H1 (cell line): ENCODE measurements around the gene CACNA2D4. TPM values are rescaled to one million over a fixed set of nuclear protein-coding genes. Genes with fewer than 3 reads are reported as not detected.

Experiments used
- CTCF ChIA-PET: fragments of 300-600 bp; sonication (Branson Sonifier 250); formaldehyde crosslinking; loops from one replicate; lab custom pipeline; 2021; ENCODE audit not compliant: partially characterized antibody; lab: Charles Lee
- POLR2A ChIA-PET: fragments of 300-600 bp; sonication (Branson Sonifier 250); formaldehyde crosslinking; loops from one replicate; lab custom pipeline; 2021; ENCODE audit warnings: inconsistent platforms; ENCODE audit not compliant: partially characterized antibody; lab: Charles Lee
- DNase-seq, 2 experiments: peaks; one replicate each; pipeline versions ENCODE4 v3.0.0 to v3.0.0-alpha.2; 2010 to 2022; ENCODE audit warnings: low spot score in 2 of 2, low read depth in 1 of 2, mixed read lengths in 1 of 2
- FAIRE-seq: peaks from 2 replicates; lab custom pipeline; 2011; peaks lifted over from hg19 to GRCh38; lab: Jason Lieb, UNC
- H2AFZ ChIP-seq: 2 replicates; pipeline ENCODE4 v1.8.1; 2012; ENCODE audit warnings: low read length, inconsistent platforms
- H2AK5ac ChIP-seq: 2 replicates; pipeline ENCODE4 v1.6.1; 2013; ENCODE audit warnings: low read depth, low read length
- H2BK120ac ChIP-seq: replicated peaks from 2 replicates; pipeline ENCODE3; 2013; ENCODE audit warnings: low read depth, low read length, inconsistent platforms
- H2BK12ac ChIP-seq: 2 replicates; pipeline ENCODE4 v1.6.1; 2013; ENCODE audit warnings: low read depth, low read length
- H2BK15ac ChIP-seq: 2 replicates; pipeline ENCODE4 v1.6.1; 2013; ENCODE audit warnings: low read length
- H2BK20ac ChIP-seq: 2 replicates; pipeline ENCODE4 v1.6.1; 2013; ENCODE audit warnings: low read length
- H2BK5ac ChIP-seq: 2 replicates; pipeline ENCODE4 v1.6.1; 2013; ENCODE audit warnings: low read depth, low read length
- H3K14ac ChIP-seq: 2 replicates; pipeline ENCODE4 v1.6.1; 2013; ENCODE audit warnings: inconsistent platforms; ENCODE audit not compliant: insufficient read length
- H3K18ac ChIP-seq: 2 replicates; pipeline ENCODE4 v1.6.1; 2013; ENCODE audit warnings: low read length; ENCODE audit errors: extremely low read depth
- H3K23ac ChIP-seq: 2 replicates; pipeline ENCODE4 v1.6.1; 2013; ENCODE audit warnings: inconsistent platforms; ENCODE audit not compliant: insufficient read length
- H3K23me2 ChIP-seq: 2 replicates; pipeline ENCODE4 v1.6.1; 2013; ENCODE audit warnings: low read depth, low read length
- H3K27ac ChIP-seq: 2 replicates; pipeline ENCODE4 v1.6.1; 2011; ENCODE audit warnings: low read depth, low read length, inconsistent platforms
- H3K27me3 ChIP-seq, 4 experiments: replicated peaks in 1 of 4; 1 replicate in 1 of 4; 2 replicates in 3 of 4; pipeline versions ENCODE4 v1.6.1 to v1.8.1; 2011 to 2013; ENCODE audit warnings: low read length in 3 of 4, mild to moderate bottlenecking in 3 of 4, inconsistent platforms in 2 of 4, mixed read lengths in 2 of 4, moderate library complexity in 1 of 4; ENCODE audit not compliant: control insufficient read depth in 3 of 4, insufficient read depth in 3 of 4; ENCODE audit errors: extremely low read depth in 1 of 4
- H3K36me3 ChIP-seq, 4 experiments: 2 replicates each; pipeline versions ENCODE4 v1.6.1 to v1.8.1; 2011 to 2013; ENCODE audit warnings: mild to moderate bottlenecking in 4 of 4, low read length in 3 of 4, moderate library complexity in 2 of 4, control low read depth in 1 of 4, inconsistent platforms in 1 of 4; ENCODE audit not compliant: insufficient read depth in 4 of 4, control insufficient read depth in 2 of 4
- H3K4ac ChIP-seq: replicated peaks from 2 replicates; pipeline ENCODE3; 2013; ENCODE audit warnings: low read length, low read depth, mixed read lengths, inconsistent platforms; ENCODE audit not compliant: insufficient read length
- H3K4me1 ChIP-seq, 4 experiments: replicated peaks in 1 of 4; 1 replicate in 1 of 4; 2 replicates in 3 of 4; pipeline versions ENCODE4 v1.6.1 to v1.8.1; 2011 to 2013; ENCODE audit warnings: low read length in 3 of 4, inconsistent platforms in 2 of 4, mixed read lengths in 1 of 4; ENCODE audit not compliant: insufficient read depth in 4 of 4, control insufficient read depth in 3 of 4
- H3K4me2 ChIP-seq, 2 experiments: 2 replicates each; pipeline versions ENCODE4 v1.6.1 to v1.8.1; 2011 to 2013; ENCODE audit warnings: low read depth in 2 of 2, low read length in 2 of 2, control low read depth in 1 of 2, inconsistent platforms in 1 of 2, mild to moderate bottlenecking in 1 of 2; ENCODE audit not compliant: insufficient read depth in 1 of 2
- H3K4me3 ChIP-seq, 4 experiments: fragments of 200-600, 300-600 bp in 1 of 4; sonication (generic), shearing (Covaris generic), sonication (Bioruptor Twin) in 1 of 4; 2 replicates each; pipeline versions ENCODE4 v1.5.1 to v1.8.1; 2011 to 2016; ENCODE audit warnings: low read length in 4 of 4, low read depth in 3 of 4, control low read depth in 2 of 4, inconsistent platforms in 2 of 4, mild to moderate bottlenecking in 2 of 4, mixed read lengths in 1 of 4, moderate library complexity in 1 of 4; ENCODE audit not compliant: insufficient read depth in 2 of 4; ENCODE audit errors: extremely low read depth in 1 of 4
- H3K56ac ChIP-seq: replicated peaks from 2 replicates; pipeline ENCODE3; 2013; ENCODE audit warnings: low read depth, mild to moderate bottlenecking, mixed read lengths, low read length, inconsistent platforms; ENCODE audit not compliant: insufficient read length
- H3K79me1 ChIP-seq: 2 replicates; pipeline ENCODE4 v1.6.1; 2013; ENCODE audit warnings: low read depth, low read length, control low read depth
- H3K79me2 ChIP-seq, 2 experiments: 2 replicates each; pipeline versions ENCODE4 v1.6.1 to v1.8.1; 2012 to 2013; ENCODE audit warnings: low read length in 2 of 2, mild to moderate bottlenecking in 2 of 2, inconsistent platforms in 1 of 2; ENCODE audit not compliant: insufficient read depth in 2 of 2, control insufficient read depth in 1 of 2
- H3K9ac ChIP-seq, 4 experiments: replicated peaks in 1 of 4; 1 replicate in 1 of 4; 2 replicates in 3 of 4; pipeline versions ENCODE4 v1.6.1 to v1.8.1; 2011 to 2013; ENCODE audit warnings: low read depth in 3 of 4, low read length in 3 of 4, control low read depth in 2 of 4, mild to moderate bottlenecking in 2 of 4, moderate library complexity in 2 of 4, inconsistent platforms in 1 of 4; ENCODE audit errors: extremely low read depth in 1 of 4
- H3K9me3 ChIP-seq, 2 experiments: 2 replicates each; pipeline versions ENCODE4 v1.6.1 to v1.8.1; 2012 to 2013; ENCODE audit warnings: mild to moderate bottlenecking in 2 of 2, moderate library complexity in 2 of 2, control low read depth in 1 of 2, inconsistent platforms in 1 of 2, low read depth in 1 of 2, low read length in 1 of 2, mixed read lengths in 1 of 2; ENCODE audit not compliant: insufficient read depth in 2 of 2
- H4K20me1 ChIP-seq, 2 experiments: replicated peaks in 1 of 2; 2 replicates each; pipeline versions ENCODE3 to v1.8.1; 2011 to 2013; ENCODE audit warnings: inconsistent platforms in 2 of 2, low read length in 2 of 2, mild to moderate bottlenecking in 1 of 2; ENCODE audit not compliant: insufficient read depth in 2 of 2, control insufficient read depth in 1 of 2
- H4K5ac ChIP-seq: 2 replicates; pipeline ENCODE4 v1.6.1; 2013; ENCODE audit warnings: low read length, low read depth, mixed read lengths, inconsistent platforms; ENCODE audit not compliant: insufficient read length
- H4K8ac ChIP-seq: 2 replicates; pipeline ENCODE4 v1.8.0; 2013; ENCODE audit warnings: mild to moderate bottlenecking, moderate library complexity, low read length, inconsistent platforms; ENCODE audit not compliant: insufficient read depth; ENCODE audit errors: extremely low read depth
- H4K91ac ChIP-seq: replicated peaks from 2 replicates; pipeline ENCODE3; 2013; ENCODE audit warnings: low read length, mixed read lengths, inconsistent platforms; ENCODE audit not compliant: insufficient read length
- SIRT6 ChIP-seq: IDR thresholded peaks from one replicate; pipeline ENCODE4 v1.7.1; 2012; ENCODE audit warnings: low read length, inconsistent platforms
- SIX5 ChIP-seq: IDR thresholded peaks from 2 replicates; pipeline ENCODE4 v1.6.1; 2011; ENCODE audit warnings: mild to moderate bottlenecking, low read depth, low read length
- WGBS, 2 experiments: shearing (Covaris generic) in 1 of 2; methylation state at CpG; one replicate each; pipeline versions ENCODE4 v1.1.6 to v1.1.7; 2013 to 2015; ENCODE audit warnings: low lambda C conversion rate in 2 of 2, mixed read lengths in 2 of 2, inconsistent platforms in 1 of 2, low coverage in 1 of 2, missing lambda C conversion rate in 1 of 2; ENCODE audit not compliant: insufficient replicate concordance in 2 of 2, insufficient coverage in 1 of 2, insufficient read length in 1 of 2; ENCODE audit errors: extremely low coverage in 1 of 2, missing lambda C conversion rate in 1 of 2; 5-methylcytosine and 5-hydroxymethylcytosine counted together
- polyA plus RNA-seq, 7 experiments: library from polyadenylated mRNA; depleted of rRNA in 3 of 7; stranded (reverse) in 5 of 7; unstranded in 2 of 7; fragments of >200 nt in 5 of 7; fragments of 200-250 nt in 2 of 7; gene quantifications; 1 replicate in 5 of 7; 2 replicates in 1 of 7; 4 replicates in 1 of 7; pipeline versions ENCODE4 v1.2.1 to v1.2.3, GENCODE V29; 2011 to 2013; ENCODE audit warnings: missing spikeins in 2 of 7, mixed read lengths in 2 of 7
- total RNA-seq: library from RNA; stranded (reverse); fragmentation: NEBNext Ultra II Directional; extraction: Animal tissue kit (Norgen Biotek cat#: 25700); gene quantifications from 2 replicates; pipeline ENCODE4 v1.2.1, GENCODE V29; 2021

CACNA2D4 gene
- total and polyA plus RNA-seq, 2 of the 8 experiments (the other 6 are each of a cell fraction or from before 2014, with no cell fraction given), result 0.44 to 0.88 TPM

DNA sequence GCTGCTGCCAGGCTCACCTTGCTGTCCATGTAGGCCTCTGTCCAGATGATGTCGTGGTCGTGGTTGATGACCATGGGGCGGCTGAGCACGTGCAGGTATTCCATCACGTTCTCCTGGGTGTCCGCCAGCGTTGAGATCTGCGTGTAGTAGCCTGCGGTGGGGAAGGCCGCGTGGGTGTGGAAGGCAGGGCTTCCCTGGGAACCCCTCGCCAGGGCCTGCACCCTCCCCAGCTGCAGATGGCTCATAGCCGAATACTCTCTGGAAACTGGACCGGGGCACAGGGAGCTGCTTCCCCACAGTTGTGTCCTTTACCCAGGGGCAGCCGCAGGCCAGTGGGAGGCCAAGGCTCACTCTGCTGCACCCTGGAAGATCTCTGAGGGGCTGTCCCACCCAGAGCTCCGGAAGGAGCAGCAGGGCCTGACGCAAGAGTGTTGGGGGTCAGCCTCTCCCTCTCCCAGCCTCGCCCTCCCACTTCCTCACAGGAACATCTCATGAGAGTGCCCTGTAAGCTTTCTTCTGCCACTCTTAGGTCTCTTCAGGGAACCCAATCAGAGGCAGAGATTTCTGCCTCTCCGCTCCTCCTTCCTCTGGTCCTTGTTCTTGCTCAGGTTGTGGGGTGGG, 35.5 kb downstream of the CACNA2D4 start:
- DNase-seq, result peak in 1 of 2 experiments; percentile 22
- Histone ChIP-seq H2BK15ac (no peak overlapping the region), H2AK5ac (no peak overlapping the region), H3K36me3 (no peaks in the 10 kb centered on the region), H2BK120ac (no peak overlapping the region), H3K4ac (no peak overlapping the region), H3K4me1 (no peaks in the 10 kb centered on the region), H4K5ac (no peak overlapping the region), H3K79me1 (no peaks in the 10 kb centered on the region), H4K91ac (no peak overlapping the region), H2BK20ac (no peak overlapping the region), H3K56ac (no peak overlapping the region), H3K4me2 (no peak overlapping the region), H3K27ac (no peak overlapping the region), H2BK12ac (no peak overlapping the region), H3K18ac (no peak overlapping the region), H3K23me2 (no peaks in the 10 kb centered on the region), H3K4me3 (no peak overlapping the region), H2AFZ (no peak overlapping the region), H3K79me2 (no peaks in the 10 kb centered on the region), H3K9me3 (no peaks in the 10 kb centered on the region; a peak in 1 of 4 replicates), H4K8ac (no peak overlapping the region), H2BK5ac (no peak overlapping the region), H3K27me3 (no peaks in the 10 kb centered on the region), H3K9ac (no peak overlapping the region), H3K14ac (no peak overlapping the region), H4K20me1 (no peaks in the 10 kb centered on the region), H3K23ac (no peak overlapping the region)
- no peak for TF ChIP-seq SIRT6
- no peak for TF ChIP-seq SIX5
- no peak for FAIRE-seq
- POLR2A ChIA-PET, result no interaction called here
- WGBS, 2 experiments, result 92% methylated on average over 19 of the region's 19 CpGs; no CpG with 5 or more reads in 1 of the 2 experiments
- CTCF ChIA-PET, result no interaction called here
